GM18867 (cell line): Measurements from ENCODE around the gene TFB1M.
"Not testable (repeated sequence)": the region's sequence is repeated elsewhere in the genome, so short reads cannot be mapped to it uniquely, and the experiment has no call there.

Experiments
- ATAC-seq: cut with Tn5 transposase; IDR thresholded peaks from one replicate; pipeline ENCODE4 v1.9.1; 2021; ENCODE audit warnings: mild to moderate bottlenecking, moderate library complexity; ENCODE audit not compliant: unreplicated experiment

Gene TFB1M

DNA sequence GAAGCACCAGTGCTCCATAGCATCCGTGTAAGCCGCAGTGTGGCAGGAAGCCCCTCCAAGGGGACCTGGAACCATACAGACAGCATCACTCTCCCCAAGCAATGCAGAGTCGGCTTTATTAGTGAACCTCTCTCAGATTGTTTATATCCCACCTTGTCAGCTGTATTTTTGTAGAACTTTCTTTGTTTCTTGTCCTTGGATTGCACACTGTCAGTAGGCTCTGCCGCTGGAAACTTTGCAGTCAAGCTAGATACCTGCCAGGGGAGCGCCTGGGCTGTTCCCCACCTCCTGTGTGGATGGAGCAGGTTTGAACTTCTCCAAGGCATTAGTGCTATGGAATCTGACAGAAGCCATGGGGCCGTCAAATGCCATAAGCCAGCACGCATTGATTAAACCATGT lies 69.1 kb downstream of the TFB1M start:
- no peak for ATAC-seq

DNA sequence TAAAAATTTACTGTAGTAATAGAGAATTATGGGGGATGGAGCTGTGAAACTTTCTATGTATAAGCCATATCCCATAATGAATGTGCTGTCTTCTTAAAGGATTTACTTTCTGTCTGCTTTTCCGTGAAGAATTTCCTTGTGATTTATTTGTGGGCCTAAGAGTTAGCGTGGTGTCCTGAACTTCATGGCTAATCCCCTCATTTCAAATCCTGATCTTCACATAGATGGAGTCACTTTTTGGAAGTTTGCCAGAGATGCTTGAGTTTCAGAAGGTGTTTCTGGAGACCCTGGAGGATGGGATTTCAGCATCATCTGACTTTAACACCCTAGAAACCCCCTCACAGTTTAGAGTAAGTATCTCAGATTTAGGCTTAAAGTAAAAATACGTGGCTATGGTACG lies 69.8 kb downstream of the TFB1M start:
- ATAC-seq = no peak

DNA sequence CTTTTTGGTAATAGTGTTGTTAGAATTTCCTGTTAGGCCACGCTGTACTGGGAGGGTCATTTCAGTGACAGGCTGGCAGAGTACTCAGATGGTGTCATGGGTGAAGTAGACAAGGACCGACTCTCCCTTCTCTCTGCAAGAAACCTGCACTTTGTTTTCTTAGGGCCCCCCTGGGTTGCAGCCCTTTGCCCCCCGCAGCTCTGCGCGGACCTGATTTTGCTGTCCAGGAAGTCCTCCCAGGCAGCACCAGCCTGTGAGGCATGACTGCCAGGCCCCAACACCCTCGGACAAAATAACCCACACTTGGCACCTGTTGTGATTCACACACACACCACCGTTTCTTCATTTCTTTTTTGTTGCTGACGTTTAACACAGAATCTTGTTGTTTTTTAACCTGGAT lies 72.3 kb downstream of the TFB1M start:
- no peak for ATAC-seq

DNA sequence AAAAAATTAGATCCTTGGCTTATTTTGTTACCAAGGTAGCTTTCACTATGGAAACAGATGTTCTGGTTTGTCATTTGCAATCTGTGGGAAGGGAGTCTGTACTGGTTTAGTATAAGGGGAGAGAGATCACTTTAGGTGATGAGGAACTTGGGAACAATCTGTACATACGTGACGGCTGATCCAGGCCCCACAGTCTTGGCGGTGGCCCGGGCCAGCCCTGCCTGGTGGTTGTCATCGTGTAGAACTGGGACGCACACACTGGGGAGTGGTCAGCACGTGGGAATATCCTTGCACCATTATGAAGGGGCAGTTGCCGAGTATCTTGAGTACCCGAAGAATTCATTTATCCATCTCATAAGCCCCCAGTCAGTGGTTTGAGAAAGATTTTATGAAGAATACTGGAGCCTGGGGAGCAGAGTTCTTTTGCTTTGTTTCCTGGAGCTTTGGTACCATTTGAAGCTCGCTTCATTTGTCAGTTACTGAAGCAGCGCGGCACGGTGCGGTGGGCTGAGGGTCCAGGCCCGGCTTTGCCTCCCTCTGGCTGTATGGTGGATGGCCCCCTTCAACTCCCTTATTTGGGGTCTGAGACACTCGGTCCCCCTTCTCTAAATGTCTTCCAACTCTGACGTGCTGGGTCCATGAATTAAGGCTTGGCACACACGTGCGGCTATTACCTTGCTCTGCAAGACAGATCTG lies 73.2 kb downstream of the TFB1M start:
- no peak for ATAC-seq

DNA sequence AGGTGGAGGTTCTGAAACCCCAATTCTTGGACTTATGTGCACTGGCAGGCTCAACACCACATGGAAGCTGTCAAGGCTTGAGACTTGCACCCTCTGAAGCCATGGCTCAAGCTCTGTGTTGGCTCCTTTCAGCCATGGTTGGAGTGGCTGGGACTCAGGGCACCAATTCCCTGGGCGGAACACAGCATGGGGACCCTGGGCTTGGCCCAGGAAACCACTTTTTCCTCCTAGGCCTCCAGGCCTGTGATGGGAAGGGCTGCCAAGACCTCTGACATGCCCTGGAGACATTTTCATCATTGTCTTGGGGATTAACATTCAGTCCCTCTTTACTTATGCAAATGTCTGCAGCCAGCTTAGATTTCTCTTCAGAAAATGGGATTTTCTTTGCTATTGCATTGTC lies 76.7 kb downstream of the TFB1M start:
- no peak for ATAC-seq

DNA sequence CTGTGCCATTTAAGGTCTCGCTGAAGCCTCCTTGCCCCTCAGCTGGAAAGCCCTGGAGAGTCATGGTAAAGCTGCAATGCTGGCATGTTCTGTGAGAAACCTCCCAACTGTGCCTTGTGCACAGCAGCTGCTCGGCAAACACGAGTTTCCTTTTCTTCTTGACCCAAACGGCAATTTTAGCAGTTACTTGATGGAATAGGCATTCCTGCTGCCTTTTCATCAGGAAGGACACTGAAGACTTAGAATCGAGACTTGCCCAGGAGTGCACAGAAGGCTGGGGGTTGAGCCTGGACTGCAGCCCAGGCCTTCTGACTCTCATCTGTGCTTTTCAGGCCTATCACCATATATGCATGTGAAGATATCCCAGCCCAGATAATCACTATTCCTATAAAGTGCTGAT lies 79.2 kb downstream of the TFB1M start:
- no peak for ATAC-seq

DNA sequence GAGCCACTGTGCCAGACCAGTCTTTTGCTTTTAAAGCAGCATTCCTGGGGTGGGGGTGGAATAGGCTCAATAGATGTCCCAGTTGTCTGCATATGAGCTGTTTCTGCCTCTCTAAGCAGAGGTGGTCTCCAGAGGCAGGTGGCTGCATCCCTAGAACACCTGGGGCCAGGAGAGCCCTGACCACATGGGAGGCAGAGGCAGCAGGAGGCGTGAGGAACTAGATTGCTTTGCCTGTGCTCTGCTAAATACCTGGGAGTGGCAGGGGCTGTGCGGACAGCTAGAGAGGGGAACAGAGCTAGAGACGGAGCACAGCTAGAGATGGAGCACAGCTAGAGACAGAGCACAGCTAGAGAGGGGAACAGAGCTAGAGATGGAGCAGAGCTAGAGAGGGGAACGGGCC lies 79.6 kb downstream of the TFB1M start:
- no peak for ATAC-seq

DNA sequence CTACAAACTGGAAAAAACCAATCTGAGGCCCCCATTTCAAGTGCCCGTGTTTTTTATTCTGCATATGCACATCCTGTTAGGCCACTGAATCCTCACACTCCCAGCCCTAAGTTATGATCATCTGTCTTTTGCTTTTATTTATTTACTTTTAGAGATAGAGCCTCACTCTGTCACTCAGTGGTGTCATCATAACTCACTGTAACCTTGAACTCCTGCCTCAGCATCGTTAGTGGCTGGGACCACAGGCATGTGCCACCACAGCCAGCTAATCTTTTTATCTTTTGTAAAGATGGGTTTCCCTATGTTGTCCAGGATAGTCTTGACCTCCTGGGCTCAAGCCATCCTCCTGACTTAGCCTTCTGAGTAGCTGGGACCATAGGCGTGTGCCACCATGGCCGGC lies 80.1 kb downstream of the TFB1M start:
- ATAC-seq = no peak

DNA sequence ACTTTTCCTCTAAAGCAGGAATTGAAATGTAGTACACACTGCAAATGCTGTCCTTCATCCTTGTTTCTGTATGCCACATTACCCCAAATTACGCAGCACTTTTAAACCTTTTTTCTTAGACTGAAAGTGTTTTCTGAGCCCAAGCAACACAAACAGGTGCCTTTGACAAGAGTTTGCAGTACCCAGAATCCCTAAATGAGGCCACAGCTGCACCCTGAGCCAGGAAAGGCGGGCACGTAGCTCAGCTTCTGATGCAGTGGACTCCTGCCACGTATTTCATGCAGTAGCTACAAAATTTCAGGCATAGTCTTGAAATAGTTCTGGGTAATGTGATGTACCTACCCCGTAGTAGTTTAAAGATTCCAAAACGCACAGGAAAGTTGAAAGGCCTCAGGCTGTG lies 81.4 kb downstream of the TFB1M start:
- no peak for ATAC-seq

DNA sequence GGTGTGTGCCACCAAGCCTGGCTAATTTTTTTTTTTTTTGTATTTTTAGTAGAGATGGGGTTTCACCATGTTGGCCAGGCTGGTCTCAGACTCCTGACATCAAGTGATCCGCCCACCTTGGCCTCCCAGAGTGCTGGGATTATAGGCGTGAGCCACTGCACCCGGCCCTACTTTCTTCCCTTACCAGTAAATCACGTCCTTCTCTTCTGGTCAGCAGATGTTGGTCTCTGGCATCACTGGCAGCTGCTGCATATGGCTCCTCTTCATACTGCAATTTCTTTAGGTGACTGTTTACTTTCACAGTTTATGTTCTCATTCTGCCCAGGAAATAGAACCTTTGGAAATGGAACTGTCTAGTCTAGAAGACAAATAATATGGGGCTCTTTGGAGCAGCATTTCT lies 83.3 kb downstream of the TFB1M start:
- ATAC-seq = not testable (repeated sequence)

DNA sequence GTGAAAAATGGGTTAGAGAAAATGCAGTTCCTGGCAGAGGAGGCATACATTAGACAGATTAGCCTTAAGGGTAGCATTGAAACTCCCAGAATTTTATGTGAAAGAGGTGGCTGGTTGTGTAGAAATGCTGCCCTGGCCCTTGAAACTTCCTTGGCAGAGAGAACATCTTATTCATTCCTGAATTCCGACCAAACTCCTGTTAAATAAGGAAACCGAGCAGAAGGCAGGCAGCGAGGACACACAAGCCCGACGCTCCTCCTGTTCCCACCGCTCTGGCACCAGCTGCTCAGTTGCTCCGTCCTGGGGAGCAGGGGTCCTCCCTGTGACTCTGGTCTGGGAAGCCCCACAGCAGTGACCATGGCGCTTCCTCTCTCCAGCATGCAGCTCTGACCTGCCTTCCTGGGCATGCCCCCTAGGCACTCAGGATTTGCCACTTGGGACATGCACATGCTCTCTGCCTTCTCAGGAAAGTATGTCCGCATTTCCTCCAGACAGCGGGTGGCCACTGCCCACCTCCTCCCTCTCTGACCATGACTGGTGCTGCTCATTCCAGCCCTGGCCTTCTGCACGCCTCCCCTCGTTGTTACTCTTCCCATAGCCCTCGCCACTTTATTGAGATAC lies 85.6 kb downstream of the TFB1M start:
- no peak for ATAC-seq

DNA sequence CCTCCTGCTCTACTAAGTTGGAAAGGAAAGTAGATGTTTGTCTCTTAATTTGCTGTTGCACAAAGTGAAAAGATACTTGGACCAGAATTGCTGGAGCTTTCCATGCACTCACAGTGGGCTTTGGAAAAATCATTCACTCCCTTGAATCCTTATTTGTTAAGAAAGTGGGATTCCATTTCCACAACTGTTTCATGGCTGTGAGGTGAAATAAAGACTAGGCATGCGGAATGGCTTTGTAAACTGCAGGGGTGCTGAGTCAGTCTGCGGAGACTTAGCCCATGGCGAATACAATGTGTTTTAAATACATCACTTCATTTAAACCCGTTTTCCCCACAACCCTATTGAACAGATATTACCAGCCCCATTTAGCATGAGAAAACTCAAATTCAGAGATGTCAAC lies 87.2 kb downstream of the TFB1M start:
- no peak for ATAC-seq

DNA sequence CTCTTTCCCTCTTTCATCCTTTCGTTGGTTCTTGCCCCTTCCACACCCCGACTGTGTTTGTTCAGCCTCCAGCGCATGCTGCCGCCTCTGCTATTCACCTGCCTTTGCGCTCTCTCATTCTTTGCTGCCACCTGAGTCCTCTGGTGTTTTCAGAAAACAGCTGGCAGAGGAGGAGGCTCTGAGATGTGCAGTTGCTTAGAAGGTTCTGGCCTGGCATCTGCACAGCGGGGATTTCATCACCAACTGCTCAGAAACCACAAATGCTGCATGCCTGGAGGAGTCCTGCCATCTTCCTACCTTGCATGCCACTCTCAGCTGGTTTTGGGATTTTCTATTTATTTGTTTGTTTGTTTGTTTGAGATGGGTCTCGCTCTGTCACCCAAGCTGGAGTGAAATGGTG lies 89.7 kb downstream of the TFB1M start:
- ATAC-seq = no peak

DNA sequence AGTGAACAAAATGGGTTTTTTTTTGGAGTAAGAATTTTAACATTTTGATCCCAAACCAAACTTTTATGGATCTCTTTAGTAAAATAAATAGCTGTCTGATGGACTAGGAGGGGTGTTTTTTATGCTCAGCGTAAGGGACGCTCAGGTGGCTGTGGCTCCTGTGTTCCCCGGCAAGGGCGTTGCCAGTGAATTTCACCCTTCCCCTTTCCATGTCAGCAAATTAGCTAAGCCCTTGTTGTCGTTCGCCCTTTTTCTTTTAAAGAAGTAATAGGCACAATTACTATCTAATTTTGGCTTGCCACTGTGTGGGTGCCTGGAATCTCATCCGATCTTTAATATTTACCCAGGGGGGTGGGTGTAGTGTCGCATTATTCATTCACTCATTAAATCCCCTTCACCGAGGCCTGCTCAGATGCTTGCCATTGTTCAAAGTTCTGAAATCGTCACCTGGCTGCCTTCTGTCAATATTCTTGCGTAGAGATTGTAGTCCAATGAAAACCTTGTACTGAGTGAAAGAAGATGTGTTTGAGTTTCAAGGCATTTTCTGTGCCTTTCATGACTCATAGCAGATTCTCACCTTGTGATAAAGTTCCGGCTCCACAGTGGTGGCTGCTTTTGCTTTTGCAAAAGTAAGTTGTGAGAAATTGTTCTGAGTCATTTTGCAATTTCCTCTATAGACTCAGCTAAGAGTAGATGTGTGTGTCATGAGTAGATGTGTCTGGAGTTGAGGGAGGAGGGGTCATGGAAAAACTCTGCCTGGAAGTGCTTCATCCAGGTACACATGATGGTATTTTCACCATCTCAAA lies 90.4 kb downstream of the TFB1M start:
- ATAC-seq = peak; percentile 99

DNA sequence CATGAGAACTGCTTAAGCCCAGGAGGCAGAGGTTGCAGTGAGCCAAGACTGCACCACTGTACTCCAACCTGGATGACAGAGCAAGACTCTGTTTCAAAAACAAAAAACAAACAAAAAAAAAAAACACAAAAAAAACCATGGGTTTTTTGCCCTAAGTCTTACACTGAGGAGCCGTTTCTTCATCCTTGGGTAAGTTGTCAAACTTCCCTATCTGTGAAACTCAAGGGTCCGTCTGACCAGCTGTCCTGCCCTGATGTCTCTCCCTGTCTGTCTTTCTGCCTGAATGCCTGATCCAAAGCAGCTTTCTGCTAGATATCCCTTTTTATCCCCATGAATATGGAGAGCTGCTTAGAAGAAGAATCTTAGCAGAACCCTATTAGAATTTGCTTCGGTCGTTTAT lies 91.8 kb downstream of the TFB1M start:
- no peak for ATAC-seq

DNA sequence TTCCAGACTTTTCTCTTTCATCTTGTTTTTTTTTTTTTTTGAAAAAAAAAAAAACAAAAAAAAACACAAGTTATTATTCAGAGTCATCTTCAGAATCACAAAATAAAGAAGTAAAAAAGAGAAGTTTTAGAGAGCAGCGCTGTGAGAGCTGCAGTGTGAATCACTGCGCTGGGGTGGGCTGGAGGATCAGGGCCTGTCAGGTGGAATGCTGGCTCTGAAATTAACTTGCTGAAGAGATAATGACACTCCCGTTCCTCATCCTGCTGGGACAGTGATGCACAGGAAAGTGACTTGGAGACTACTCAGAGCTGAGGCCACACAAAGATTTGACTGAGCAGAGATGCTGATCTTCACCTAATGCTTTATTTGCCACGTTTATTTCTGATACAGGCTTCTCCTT lies 93.2 kb downstream of the TFB1M start:
- no peak for ATAC-seq

DNA sequence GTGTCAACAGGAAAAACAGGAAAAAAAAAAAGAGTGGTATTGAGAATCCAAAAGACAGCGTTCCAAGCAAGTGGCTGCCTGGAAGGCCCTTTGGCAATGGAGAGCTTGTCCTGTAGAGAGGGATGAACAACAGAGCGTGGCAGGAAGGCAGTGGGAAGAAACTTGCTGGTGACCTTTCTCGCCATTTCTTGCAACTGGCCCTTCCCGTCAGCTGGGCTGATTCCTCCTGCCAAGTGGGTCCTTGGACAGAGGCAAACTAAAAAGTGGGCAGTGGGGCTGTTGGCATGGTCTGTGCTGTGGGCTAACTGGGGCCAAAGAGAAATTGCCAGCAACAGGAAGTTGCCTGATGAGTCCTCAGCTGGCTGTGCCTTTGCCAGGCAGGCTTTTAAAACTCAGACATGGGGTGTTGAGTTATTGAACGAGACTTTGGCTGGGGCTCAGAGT lies 94.4 kb downstream of the TFB1M start:
- no peak for ATAC-seq

DNA sequence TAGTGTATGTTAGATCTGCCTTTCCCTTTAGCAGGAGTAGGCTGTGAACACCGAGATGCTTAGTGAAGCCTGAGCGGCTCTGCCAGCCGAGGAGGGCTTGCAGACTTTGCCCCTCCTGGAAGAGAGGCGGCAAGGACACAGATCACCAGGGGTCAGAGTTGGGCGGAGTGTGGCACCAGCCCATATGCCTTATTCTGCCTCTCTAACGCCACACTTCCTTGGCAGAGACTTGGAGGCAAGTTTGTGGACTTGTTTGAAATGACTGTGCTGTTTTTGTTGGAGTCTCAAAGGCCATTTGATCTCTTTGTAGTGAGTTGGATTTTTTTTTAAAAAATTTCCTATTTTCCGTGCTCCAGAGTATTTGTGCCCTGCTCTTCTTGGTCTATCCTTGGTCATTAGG lies 95.0 kb downstream of the TFB1M start:
- no peak for ATAC-seq

DNA sequence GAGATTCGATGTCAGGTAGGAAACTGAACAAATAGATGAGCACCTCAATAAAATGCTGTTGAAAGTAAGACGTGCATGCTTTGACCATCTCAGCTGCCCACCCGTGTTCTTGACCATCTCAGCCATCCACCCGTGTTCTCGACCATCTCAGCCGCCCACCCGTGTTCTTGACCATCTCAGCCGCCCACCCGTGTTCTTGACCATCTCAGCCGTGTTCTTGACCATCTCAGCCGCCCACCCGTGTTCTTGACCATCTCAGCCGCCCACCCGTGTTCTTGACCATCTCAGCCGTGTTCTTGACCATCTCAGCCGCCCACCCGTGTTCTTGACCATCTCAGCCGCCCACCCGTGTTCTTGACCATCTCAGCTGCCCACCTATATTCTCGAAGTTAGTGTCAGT lies 95.6 kb downstream of the TFB1M start:
- ATAC-seq = not testable (repeated sequence)

DNA sequence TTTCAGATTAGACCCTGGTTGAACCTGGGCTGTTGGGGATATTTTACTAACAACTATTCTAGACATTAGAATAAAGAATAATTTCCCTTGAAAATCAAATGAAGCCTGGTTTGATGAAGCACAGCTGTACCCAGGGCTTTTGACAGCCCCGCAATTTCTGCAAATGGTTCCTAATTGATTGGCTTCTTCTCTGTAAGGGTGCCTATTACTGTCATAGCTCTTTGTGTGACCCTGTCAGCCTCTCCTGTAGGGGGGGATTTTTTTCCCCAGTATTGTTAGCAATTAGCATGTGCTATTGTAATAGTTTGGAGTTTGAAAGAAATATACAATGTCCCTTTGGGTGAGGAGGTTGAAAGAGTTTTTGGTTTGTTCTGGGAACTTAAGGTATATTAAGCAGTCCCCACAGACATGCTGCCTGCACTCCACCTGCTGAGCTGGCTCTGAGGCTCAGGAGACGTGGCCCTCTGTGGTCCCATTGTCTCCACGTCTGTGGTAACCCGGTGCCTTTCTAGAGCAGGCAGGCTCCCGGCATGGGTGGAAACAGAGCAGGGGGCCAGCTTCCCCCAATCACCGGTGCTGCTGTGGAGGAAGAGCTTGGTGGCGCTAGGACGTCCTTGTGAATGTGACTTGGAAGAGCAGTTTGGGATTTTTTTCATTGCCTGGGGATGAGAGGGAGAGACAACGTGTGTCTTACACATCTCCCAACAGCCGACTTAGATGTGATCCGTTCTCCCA lies 97.8 kb downstream of the TFB1M start:
- no peak for ATAC-seq

DNA sequence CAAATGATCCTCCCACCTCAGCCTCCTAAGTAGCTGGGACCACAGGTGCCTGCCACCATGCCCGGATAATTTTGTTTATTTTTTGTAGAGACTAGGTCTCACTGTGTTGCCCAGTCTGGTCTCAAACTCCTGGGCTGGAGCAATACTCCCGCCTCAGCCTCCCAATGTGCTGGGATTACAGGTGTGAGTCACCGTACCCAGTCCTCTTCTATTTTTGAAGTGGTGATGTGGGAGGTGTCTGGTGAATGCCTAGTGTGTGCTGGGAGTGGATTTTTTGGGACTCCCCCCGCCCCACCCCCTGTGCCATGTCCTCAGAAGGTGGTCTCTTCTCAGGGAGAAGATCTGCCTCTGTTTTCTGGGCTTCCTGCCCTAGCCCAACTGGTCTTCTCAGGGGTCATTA lies 98.4 kb downstream of the TFB1M start:
- ATAC-seq = no peak
